BJ (cell line): ENCODE data around the gene UBASH3B. TPM values are rescaled to one million over a fixed set of nuclear protein-coding genes. Genes with fewer than 3 reads are reported as not detected.

Experiments
- CTCF ChIA-PET: fragments of 350-600 bp; formaldehyde crosslinking; extraction: SDS; loops from one replicate; lab custom pipeline; 2021; ENCODE audit warnings: antibody characterized with exemption, inconsistent platforms; lab: Yijun Ruan, JAX
- POLR2A ChIA-PET: fragments of 300-600 bp; sonication (Branson Sonifier 250); formaldehyde crosslinking; extraction: SDS; loops from one replicate; lab custom pipeline; 2021; ENCODE audit warnings: antibody characterized with exemption; lab: Charles Lee
- DNase-seq: peaks from one replicate; pipeline ENCODE4 v3.0.0-alpha.2; 2011; ENCODE audit warnings: low read depth
- H3K27me3 ChIP-seq: 2 replicates; pipeline ENCODE4 v1.6.0; 2011; ENCODE audit warnings: low read length; ENCODE audit not compliant: control insufficient read depth, insufficient read depth
- H3K36me3 ChIP-seq: 2 replicates; pipeline ENCODE4 v1.5.1; 2011; ENCODE audit warnings: low read length; ENCODE audit not compliant: control insufficient read depth, insufficient read depth
- H3K4me3 ChIP-seq: 2 replicates; pipeline ENCODE4 v1.5.1; 2011; ENCODE audit warnings: low read depth, mild to moderate bottlenecking, control low read depth, low read length
- CTCF ChIP-seq: IDR thresholded peaks from 2 replicates; pipeline ENCODE4 v1.5.1; 2011; ENCODE audit warnings: low read depth, mild to moderate bottlenecking, control low read depth, inconsistent platforms, low read length, moderate library complexity; ENCODE audit not compliant: insufficient read depth
- polyA plus RNA-seq: library from polyadenylated mRNA; depleted of rRNA; stranded (reverse); fragments of >200 nt; gene quantifications from 2 replicates; pipeline ENCODE4 v1.2.3, GENCODE V29; 2011

Gene UBASH3B
- polyA plus RNA-seq, 1 experiment = 28.4 TPM

GRCh38 chr11:122763108-122763507 lies 107.6 kb downstream of the UBASH3B start:
- H3K27me3 ChIP-seq = no peaks in the 10 kb centered on the region
- H3K36me3 ChIP-seq = no peaks in the 10 kb centered on the region
- ChIA-PET CTCF (interaction anchor here (0.8 to 1.5 kb wide), 2 partner anchors 9 to 76 kb away, joined by 4 to 5 read pairs; no protein-coding TSS in a partner anchor), POLR2A (no interaction called here)
- no peak overlapping the region for H3K4me3 ChIP-seq
- no peak for DNase-seq
- no peak for TF ChIP-seq CTCF

- H3K36me3 ChIP-seq = no peaks in the 10 kb centered on the region
- POLR2A ChIA-PET = interaction anchor here (0.6 kb wide), 1 partner anchor 298 kb away, joined by 3 read pairs; the partner anchor contains the start of gene HSPA8
Observed at GRCh38 chr11:122764371-122765090, 109.0 kb downstream of the UBASH3B start.

GRCh38 chr11:122765487-122766131 lies 110.1 kb downstream of the UBASH3B start:
- no peak for DNase-seq
- Histone ChIP-seq H3K4me3 (no peak overlapping the region), H3K27me3 (no peaks in the 10 kb centered on the region), H3K36me3 (no peaks in the 10 kb centered on the region)
- no peak for TF ChIP-seq CTCF
- CTCF ChIA-PET = interaction anchor here (1.1 to 1.7 kb wide), 3 partner anchors 9 to 15 kb away, joined by 3 to 7 read pairs (median 5); no protein-coding TSS in a partner anchor
- POLR2A ChIA-PET = no interaction called here

More at GRCh38 chr11:122764371-122765090, 109.0 kb downstream of the UBASH3B start:
- no peak for DNase-seq
- CTCF ChIA-PET = interaction anchor here (0.6 kb wide), 2 partner anchors 31 to 646 kb away, joined by 3 to 5 read pairs; no protein-coding TSS in a partner anchor
- Histone ChIP-seq H3K4me3 (no peak overlapping the region), H3K27me3 (no peaks in the 10 kb centered on the region)
- no peak for TF ChIP-seq CTCF

GRCh38 chr11:122769126-122769780 lies 113.7 kb downstream of the UBASH3B start:
- DNase-seq = no peak
- Histone ChIP-seq H3K36me3 (no peaks in the 10 kb centered on the region), H3K4me3 (no peak overlapping the region), H3K27me3 (no peaks in the 10 kb centered on the region)
- ChIA-PET CTCF (interaction anchor here (0.7 to 3.0 kb wide), 4 partner anchors 11 to 85 kb away, joined by 3 to 14 read pairs (median 4); no protein-coding TSS in a partner anchor), POLR2A (no interaction called here)
- no peak for TF ChIP-seq CTCF

- ChIA-PET POLR2A (no interaction called here), CTCF (interaction anchor here (0.8 to 0.9 kb wide), 3 partner anchors 14 to 136 kb away, joined by 3 read pairs; no protein-coding TSS in a partner anchor)
- Histone ChIP-seq H3K4me3 (no peak overlapping the region), H3K36me3 (no peaks in the 10 kb centered on the region), H3K27me3 (no peaks in the 10 kb centered on the region)
- no peak for DNase-seq
- TF ChIP-seq CTCF = no peak
Observed at GRCh38 chr11:122772945-122773344, 117.4 kb downstream of the UBASH3B start.
